Prostate gland (tissue), 2 donors: Measurements from ENCODE around the gene CEP55.

Experiments
- CTCF ChIP-seq, 4 experiments: fragments of 200-600 bp in 2 of 4; fragments of 450-650 bp in 2 of 4; sonication (generic) in 2 of 4; IDR thresholded peaks; 1 replicate in 3 of 4; 2 replicates in 1 of 4; pipeline ENCODE4 v1.5.1; 2016 to 2019; ENCODE audit warnings: antibody characterized with exemption in 4 of 4, mild to moderate bottlenecking in 2 of 4, moderate library complexity in 2 of 4
- POLR2A ChIP-seq: fragments of 450-650 bp; IDR thresholded peaks from one replicate; pipeline ENCODE4 v1.6.1; 2016; ENCODE audit warnings: antibody characterized with exemption, mild to moderate bottlenecking

GRCh38 chr10:93452143-93452542 is 44.3 kb upstream of the CEP55 start:
- TF ChIP-seq POLR2A, result no peak
- TF ChIP-seq CTCF (IDR thresholded peaks at IDR 0.05), result no peak
